Smooth muscle cell (in vitro differentiated cells): ENCODE measurements around the gene RFX3. TPM values are rescaled to one million over a fixed set of nuclear protein-coding genes. Genes with fewer than 3 reads are reported as not detected.

Experiments used
- DNase-seq: peaks from one replicate; lab custom pipeline; 2025; ENCODE audit not compliant: unreplicated experiment; lab: John Stamatoyannopoulos, UW
- H2AFZ ChIP-seq: fragments of 200-600 bp; sonication (generic); 2 replicates; pipeline ENCODE4 v1.6.0; 2016; ENCODE audit warnings: antibody characterized with exemption, low read depth, mild to moderate bottlenecking
- H3F3A ChIP-seq: fragments of 200-600 bp; sonication (generic); 2 replicates; pipeline ENCODE4 v1.6.0; 2017; ENCODE audit warnings: antibody characterized with exemption, low read depth
- H3K27ac ChIP-seq: fragments of 200-600 bp; sonication (generic); 2 replicates; pipeline ENCODE4 v1.5.1; 2016; ENCODE audit warnings: low read depth, mild to moderate bottlenecking
- H3K27me3 ChIP-seq: fragments of 200-600 bp; sonication (generic); 2 replicates; pipeline ENCODE4 v1.6.1; 2016; ENCODE audit warnings: low read depth, mild to moderate bottlenecking
- H3K36me3 ChIP-seq: fragments of 200-600 bp; sonication (generic); 2 replicates; pipeline ENCODE4 v1.5.1; 2016; ENCODE audit warnings: low read depth
- H3K4me1 ChIP-seq: fragments of 200-600 bp; sonication (generic); 2 replicates; pipeline ENCODE4 v1.5.1; 2016; ENCODE audit warnings: low read depth
- H3K4me2 ChIP-seq: fragments of 200-600 bp; sonication (generic); 2 replicates; pipeline ENCODE4 v1.6.0; 2016; ENCODE audit warnings: mild to moderate bottlenecking
- H3K4me3 ChIP-seq: fragments of 200-600 bp; sonication (generic); 2 replicates; pipeline ENCODE4 v1.5.1; 2016; ENCODE audit warnings: mild to moderate bottlenecking
- H3K79me2 ChIP-seq: fragments of 200-600 bp; sonication (generic); 2 replicates; pipeline ENCODE4 v1.6.0; 2016; ENCODE audit warnings: low read depth, mild to moderate bottlenecking
- H3K9ac ChIP-seq: fragments of 200-600 bp; sonication (generic); 2 replicates; pipeline ENCODE4 v1.6.0; 2016; ENCODE audit warnings: low read depth
- H3K9me3 ChIP-seq: fragments of 200-600 bp; sonication (generic); replicated peaks from 2 replicates; pipeline ENCODE4 v1.5.1; 2016; ENCODE audit warnings: low read depth
- H4K20me1 ChIP-seq: fragments of 200-600 bp; sonication (generic); 2 replicates; pipeline ENCODE4 v1.6.0; 2016; ENCODE audit warnings: low read depth
- WGBS: methylation state at CpG from one replicate; pipeline ENCODE4 v1.1.7; 2016; ENCODE audit warnings: low lambda C conversion rate; 5-methylcytosine and 5-hydroxymethylcytosine counted together
- polyA plus RNA-seq: library from polyadenylated mRNA; unstranded; fragments of >200 nt; fragmentation: Nextera tagmentation; extraction: Ambion mirVana; gene quantifications from 2 replicates; pipeline ENCODE4 v1.2.1, GENCODE V29; 2016
- total RNA-seq: library from RNA; depleted of rRNA; stranded (reverse); fragments of >200 nt; gene quantifications from 2 replicates; pipeline ENCODE4 v1.2.3, GENCODE V29; 2014
- TF ChIP-seq, protein P1 (sequence below): fragments of 200-600 bp; sonication (generic); IDR thresholded peaks from 2 replicates; pipeline ENCODE4 v1.5.1; 2017; ENCODE audit warnings: borderline replicate concordance, mild to moderate bottlenecking, antibody characterized with exemption; ENCODE audit not compliant: insufficient read depth, poor library complexity, severe bottlenecking

RFX3 gene
- total and polyA plus RNA-seq, 2 experiments from 2014 or later: 4.4 to 14.1 TPM

DNA sequence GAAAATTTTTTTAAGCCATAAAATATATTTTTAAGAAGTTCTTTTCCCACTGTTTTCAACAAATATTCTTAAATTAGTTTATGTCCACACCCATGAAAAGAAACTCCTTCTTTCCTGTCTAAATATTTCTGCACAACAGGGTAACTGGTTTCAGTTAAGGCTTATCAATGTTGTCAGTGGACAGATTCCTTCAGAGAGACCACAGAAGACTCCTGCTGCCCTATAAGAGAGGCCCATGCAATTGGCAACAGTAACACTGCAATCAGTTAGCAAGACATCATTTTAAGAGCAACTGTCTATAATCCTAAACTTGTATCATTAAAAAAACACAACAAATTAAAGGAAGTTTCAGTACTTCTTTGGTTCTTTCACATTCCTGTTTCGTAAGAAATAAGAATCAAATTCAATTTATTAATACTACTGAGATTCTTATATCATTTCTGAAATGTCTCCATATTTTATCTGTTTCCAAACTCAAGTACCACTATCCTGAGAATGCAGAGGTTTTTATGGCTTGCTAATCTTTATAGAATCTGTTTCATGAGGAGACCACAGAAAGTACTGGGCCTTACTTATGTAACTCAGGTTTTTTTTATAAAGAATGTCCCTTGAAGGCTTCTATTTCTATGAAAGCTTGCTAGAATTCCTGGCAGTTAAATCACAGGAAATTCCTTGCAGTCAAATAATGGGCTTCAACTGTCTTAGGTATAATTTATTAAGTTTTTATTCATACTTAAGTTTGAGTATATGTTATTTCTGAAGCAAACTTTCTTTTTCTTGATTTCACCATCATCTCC, 240.2 kb downstream of the RFX3 start:
- Histone ChIP-seq H4K20me1 (no peaks in the 10 kb centered on the region), H3K27ac (peak overlapping the region; percentile 20), H3K79me2 (no peaks in the 10 kb centered on the region), H2AFZ (no peak overlapping the region), H3K4me3 (no peak overlapping the region), H3K4me1 (peaks cover 12% of the 10 kb centered on the region), H3K27me3 (no peaks in the 10 kb centered on the region), H3K9me3 (no peaks in the 10 kb centered on the region), H3K9ac (no peak overlapping the region), H3F3A (peaks cover 10% of the 10 kb centered on the region), H3K4me2 (peak overlapping the region; percentile 47), H3K36me3 (no peaks in the 10 kb centered on the region)
- TF ChIP-seq, protein P1, sequence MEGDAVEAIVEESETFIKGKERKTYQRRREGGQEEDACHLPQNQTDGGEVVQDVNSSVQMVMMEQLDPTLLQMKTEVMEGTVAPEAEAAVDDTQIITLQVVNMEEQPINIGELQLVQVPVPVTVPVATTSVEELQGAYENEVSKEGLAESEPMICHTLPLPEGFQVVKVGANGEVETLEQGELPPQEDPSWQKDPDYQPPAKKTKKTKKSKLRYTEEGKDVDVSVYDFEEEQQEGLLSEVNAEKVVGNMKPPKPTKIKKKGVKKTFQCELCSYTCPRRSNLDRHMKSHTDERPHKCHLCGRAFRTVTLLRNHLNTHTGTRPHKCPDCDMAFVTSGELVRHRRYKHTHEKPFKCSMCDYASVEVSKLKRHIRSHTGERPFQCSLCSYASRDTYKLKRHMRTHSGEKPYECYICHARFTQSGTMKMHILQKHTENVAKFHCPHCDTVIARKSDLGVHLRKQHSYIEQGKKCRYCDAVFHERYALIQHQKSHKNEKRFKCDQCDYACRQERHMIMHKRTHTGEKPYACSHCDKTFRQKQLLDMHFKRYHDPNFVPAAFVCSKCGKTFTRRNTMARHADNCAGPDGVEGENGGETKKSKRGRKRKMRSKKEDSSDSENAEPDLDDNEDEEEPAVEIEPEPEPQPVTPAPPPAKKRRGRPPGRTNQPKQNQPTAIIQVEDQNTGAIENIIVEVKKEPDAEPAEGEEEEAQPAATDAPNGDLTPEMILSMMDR: no peak
- DNase-seq: no peak
- 72% methylated on average over 1 of the region's 1 CpG for WGBS

DNA sequence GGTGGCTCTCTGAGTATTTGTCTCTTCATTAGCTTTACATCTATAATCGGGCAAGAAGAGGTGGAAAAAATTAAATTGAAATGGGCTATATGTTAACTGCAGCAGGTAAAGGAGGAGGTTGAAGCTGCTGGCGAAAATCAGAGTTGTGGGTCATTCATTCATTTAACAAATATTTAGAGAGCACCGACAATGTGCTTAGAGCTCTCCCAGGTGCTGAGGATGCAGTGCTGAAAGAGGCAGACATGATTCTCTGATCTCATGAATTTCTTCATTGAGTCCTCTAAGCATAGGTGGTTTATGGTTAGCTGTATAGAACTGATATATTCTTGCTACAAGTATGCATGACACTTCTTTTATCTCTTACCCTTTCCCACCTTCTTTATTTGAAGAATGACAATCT, 243.4 kb downstream of the RFX3 start:
- Histone ChIP-seq H4K20me1 (no peaks in the 10 kb centered on the region), H3K27me3 (no peaks in the 10 kb centered on the region), H3K79me2 (no peaks in the 10 kb centered on the region), H3K27ac (no peak overlapping the region), H3K9ac (no peak overlapping the region), H3K4me2 (no peak overlapping the region), H3K4me3 (no peak overlapping the region), H2AFZ (no peak overlapping the region), H3K9me3 (no peaks in the 10 kb centered on the region), H3K4me1 (peaks cover 6% of the 10 kb centered on the region), H3F3A (peaks cover 6% of the 10 kb centered on the region), H3K36me3 (no peaks in the 10 kb centered on the region)
- 91% methylated on average over 3 of the region's 3 CpGs for WGBS
- TF ChIP-seq, protein P1: no peak
- no peak for DNase-seq

DNA sequence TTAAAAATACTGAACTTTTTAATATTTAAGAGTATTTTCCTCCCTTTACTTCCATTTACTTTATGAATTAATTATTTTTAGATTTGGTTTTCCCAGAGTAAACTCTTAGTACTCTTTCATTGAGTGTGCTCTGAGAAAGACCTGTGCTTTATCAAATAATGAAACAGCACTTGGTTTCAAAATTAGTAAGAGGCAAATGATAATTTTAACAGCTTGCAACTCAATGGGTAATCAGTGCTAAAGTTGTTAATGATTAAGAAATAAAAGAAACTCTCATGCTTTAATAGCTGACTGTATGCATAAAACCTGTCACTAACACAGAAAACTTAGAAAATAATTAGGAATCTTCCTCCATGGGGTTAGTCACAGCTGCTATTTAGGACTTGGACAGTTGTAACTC, 244.4 kb downstream of the RFX3 start:
- Histone ChIP-seq H3K27ac (no peak overlapping the region), H2AFZ (no peak overlapping the region), H3K36me3 (no peaks in the 10 kb centered on the region), H3K9ac (no peak overlapping the region), H4K20me1 (no peaks in the 10 kb centered on the region), H3K4me2 (no peak overlapping the region), H3K27me3 (no peaks in the 10 kb centered on the region), H3K4me1 (peaks cover 6% of the 10 kb centered on the region), H3K4me3 (no peak overlapping the region), H3F3A (no peaks in the 10 kb centered on the region), H3K9me3 (no peaks in the 10 kb centered on the region), H3K79me2 (no peaks in the 10 kb centered on the region)
- no peak for DNase-seq
- TF ChIP-seq, protein P1: no peak

DNA sequence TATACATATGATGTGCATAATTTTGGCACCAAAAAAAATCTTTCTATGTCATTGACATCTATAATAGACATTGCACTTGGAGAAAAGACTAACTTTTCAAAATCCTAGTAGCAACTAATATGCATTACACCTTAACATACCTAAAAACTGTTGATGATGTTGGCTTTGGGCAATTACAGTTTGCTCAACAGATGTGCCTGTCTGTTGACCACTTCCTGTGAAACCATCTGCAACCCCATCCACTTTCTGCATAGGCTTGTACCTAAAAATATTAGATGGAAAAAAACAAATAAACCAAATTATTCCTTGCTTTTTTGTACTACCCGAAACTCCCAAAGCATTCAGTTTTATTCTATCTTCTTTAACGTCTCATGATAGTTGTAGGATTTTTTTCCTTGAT, 248.6 kb downstream of the RFX3 start:
- no peak for DNase-seq
- no peak overlapping the region for H3K4me3 ChIP-seq
- no peak overlapping the region for H2AFZ ChIP-seq
- H3K4me2 ChIP-seq: no peak overlapping the region
- TF ChIP-seq, protein P1: no peak
- H4K20me1 ChIP-seq: no peaks in the 10 kb centered on the region
- peaks cover under 1% of the 10 kb centered on the region for H3K4me1 ChIP-seq
- peaks cover 7% of the 10 kb centered on the region for H3K36me3 ChIP-seq
- 97% methylated on average over 2 of the region's 2 CpGs for WGBS
- H3K9me3 ChIP-seq: no peaks in the 10 kb centered on the region
- H3K9ac ChIP-seq: no peak overlapping the region
- H3K27ac ChIP-seq: no peak overlapping the region
- H3K27me3 ChIP-seq: no peaks in the 10 kb centered on the region
- no peaks in the 10 kb centered on the region for H3F3A ChIP-seq
- H3K79me2 ChIP-seq: no peaks in the 10 kb centered on the region
